HEK293 (cell line): Measurements from ENCODE around the gene TSHZ2.

Experiments
- CTCF ChIA-PET: fragments of 350-600 bp; formaldehyde crosslinking; extraction: SDS; loops from one replicate; lab custom pipeline; 2021; ENCODE audit warnings: antibody characterized with exemption; lab: Yijun Ruan, JAX
- POLR2A ChIA-PET: fragments of 300-600 bp; formaldehyde crosslinking; extraction: SDS; loops from one replicate; lab custom pipeline; 2020; ENCODE audit warnings: antibody characterized with exemption, inconsistent platforms; lab: Yijun Ruan, JAX
- H3K27ac ChIP-seq: fragments of 200-500 bp; sonication (Bioruptor generic); 2 replicates; pipeline ENCODE4 v1.5.1; 2014; ENCODE audit warnings: low read depth, low read length, control low read depth, inconsistent platforms; ENCODE audit errors: extremely low read depth
- H3K36me3 ChIP-seq, 2 experiments: fragments of 200-500 bp in 1 of 2; sonication (Bioruptor generic) in 1 of 2; 1 replicate in 1 of 2; 2 replicates in 1 of 2; pipeline ENCODE4 v1.5.1; 2014 to 2017; ENCODE audit warnings: inconsistent platforms in 2 of 2, low read length in 2 of 2; ENCODE audit not compliant: control insufficient read depth in 2 of 2, insufficient read depth in 1 of 2
- H3K4me1 ChIP-seq: fragments of 200-500 bp; sonication (Bioruptor generic); 2 replicates; pipeline ENCODE4 v1.5.1; 2014; ENCODE audit warnings: mild to moderate bottlenecking, low read length, inconsistent platforms; ENCODE audit not compliant: control insufficient read depth, insufficient read depth
- H3K4me3 ChIP-seq: 2 replicates; pipeline ENCODE4 v1.5.1; 2011; ENCODE audit warnings: low read depth, mild to moderate bottlenecking, control low read depth, low read length, moderate library complexity
- H3K9me3 ChIP-seq: fragments of 200-500 bp; sonication (Bioruptor generic); 2 replicates; pipeline ENCODE4 v1.5.1; 2014; ENCODE audit warnings: low read depth, low read length, inconsistent platforms; ENCODE audit not compliant: control insufficient read depth, insufficient read depth
- EGR2 ChIP-seq: fragments of 450-650 bp; formaldehyde crosslinking; IDR thresholded peaks from 2 replicates; pipeline ENCODE4 v1.5.1; 2016; ENCODE audit warnings: low read depth, missing biosample characterization, missing genetic modification characterization
- HOXA7 ChIP-seq: sonication (generic); formaldehyde crosslinking; IDR thresholded peaks from 2 replicates; pipeline ENCODE4 v1.8.1; 2022; ENCODE audit warnings: missing genetic modification reagents, borderline replicate concordance
- OSR2 ChIP-seq: fragments of 450-650 bp; formaldehyde crosslinking; IDR thresholded peaks from 2 replicates; pipeline ENCODE4 v1.5.1; 2016; ENCODE audit warnings: missing biosample characterization, missing genetic modification characterization
- REPIN1 ChIP-seq: fragments of 450-650 bp; formaldehyde crosslinking; IDR thresholded peaks from 2 replicates; pipeline ENCODE4 v1.5.1; 2017; ENCODE audit warnings: missing biosample characterization, missing genetic modification characterization, low read depth
- ZBTB6 ChIP-seq: fragments of 450-650 bp; formaldehyde crosslinking; IDR thresholded peaks from 2 replicates; pipeline ENCODE4 v1.5.1; 2017; ENCODE audit warnings: missing biosample characterization, missing genetic modification characterization
- ZFP41 ChIP-seq: fragments of 450-650 bp; formaldehyde crosslinking; IDR thresholded peaks from 2 replicates; pipeline ENCODE4 v1.5.1; 2016; ENCODE audit warnings: missing biosample characterization, missing genetic modification characterization, borderline replicate concordance
- ZNF112 ChIP-seq: fragments of 450-650 bp; formaldehyde crosslinking; IDR thresholded peaks from 2 replicates; pipeline ENCODE4 v1.5.0; 2017; ENCODE audit warnings: missing biosample characterization, missing genetic modification characterization
- ZNF140 ChIP-seq: fragments of 450-650 bp; formaldehyde crosslinking; IDR thresholded peaks from 2 replicates; pipeline ENCODE4 v1.5.1; 2016; ENCODE audit warnings: missing biosample characterization, missing genetic modification characterization
- ZNF202 ChIP-seq: fragments of 450-650 bp; formaldehyde crosslinking; IDR thresholded peaks from 2 replicates; pipeline ENCODE4 v1.5.1; 2016; ENCODE audit warnings: missing biosample characterization, missing genetic modification characterization, borderline replicate concordance
- ZNF266 ChIP-seq: fragments of 450-650 bp; formaldehyde crosslinking; IDR thresholded peaks from 2 replicates; pipeline ENCODE4 v1.5.1; 2016; ENCODE audit warnings: missing biosample characterization, missing genetic modification characterization, low read depth
- ZNF473 ChIP-seq: fragments of 450-650 bp; formaldehyde crosslinking; IDR thresholded peaks from 2 replicates; pipeline ENCODE4 v1.5.1; 2017; ENCODE audit warnings: missing biosample characterization, missing genetic modification characterization
- ZNF488 ChIP-seq: fragments of 450-650 bp; formaldehyde crosslinking; IDR thresholded peaks from 2 replicates; pipeline ENCODE4 v1.5.1; 2016; ENCODE audit warnings: missing biosample characterization, missing genetic modification characterization
- ZNF513 ChIP-seq: fragments of 450-650 bp; IDR thresholded peaks from 2 replicates; pipeline ENCODE4 v1.5.1; 2018; ENCODE audit warnings: missing biosample characterization, missing genetic modification characterization
- ZNF558 ChIP-seq: fragments of 450-650 bp; formaldehyde crosslinking; IDR thresholded peaks from 2 replicates; pipeline ENCODE4 v1.5.1; 2016; ENCODE audit warnings: missing biosample characterization, missing genetic modification characterization
- ZNF596 ChIP-seq: fragments of 450-650 bp; IDR thresholded peaks from 2 replicates; pipeline ENCODE4 v1.5.0; 2018; ENCODE audit warnings: missing biosample characterization, mild to moderate bottlenecking, missing genetic modification characterization, moderate library complexity
- ZNF660 ChIP-seq: fragments of 450-650 bp; IDR thresholded peaks from 2 replicates; pipeline ENCODE4 v1.5.1; 2018; ENCODE audit warnings: missing biosample characterization, mild to moderate bottlenecking, missing genetic modification characterization
- ZSCAN18 ChIP-seq: fragments of 450-650 bp; formaldehyde crosslinking; IDR thresholded peaks from 2 replicates; pipeline ENCODE4 v1.5.1; 2016; ENCODE audit warnings: missing biosample characterization, missing genetic modification characterization

Gene TSHZ2

GRCh38 chr20:53048387-53048786 lies 76.2 kb downstream of the TSHZ2 start:
- TF ChIP-seq HOXA7 (no peak), EGR2 (tag by site-specific recombination) (0 out of 2 replicates have a peak, but pooled peaks have one; percentile 19)
- H3K27ac ChIP-seq = no peak overlapping the region
- no peak overlapping the region for H3K4me3 ChIP-seq
- ChIA-PET POLR2A (no interaction called here), CTCF (no interaction called here)
- H3K4me1 ChIP-seq = no peaks in the 10 kb centered on the region
- no peaks in the 10 kb centered on the region for H3K9me3 ChIP-seq
- H3K36me3 ChIP-seq = no peaks in the 10 kb centered on the region

- Histone ChIP-seq H3K4me1 (no peaks in the 10 kb centered on the region), H3K4me3 (no peak overlapping the region), H3K9me3 (no peaks in the 10 kb centered on the region), H3K27ac (no peak overlapping the region), H3K36me3 (no peaks in the 10 kb centered on the region)
- POLR2A ChIA-PET = no interaction called here
- CTCF ChIA-PET = no interaction called here
- no peak for TF ChIP-seq ZNF660
- TF ChIP-seq ZNF558 = no peak
- no peak for TF ChIP-seq REPIN1 (tag by site-specific recombination)
- TF ChIP-seq ZBTB6 (tag by site-specific recombination) = no peak
- no peak for TF ChIP-seq ZSCAN18
- no peak for TF ChIP-seq OSR2 (tag by site-specific recombination)
- no peak for TF ChIP-seq ZNF112
- no peak for TF ChIP-seq ZNF266 (tag by site-specific recombination)
- no peak for TF ChIP-seq ZNF596 (tag by site-specific recombination)
- TF ChIP-seq ZNF488 = no peak
- no peak for TF ChIP-seq ZFP41
- no peak for TF ChIP-seq ZNF140
- TF ChIP-seq ZNF513 (tag by site-specific recombination) = no peak
These were observed 78.2 kb downstream of the TSHZ2 start for GRCh38 chr20:53050338-53050737.

- POLR2A ChIA-PET = no interaction called here
- CTCF ChIA-PET = interaction anchor here (0.6 kb wide), 1 partner anchor 621 kb away, joined by 3 read pairs; no protein-coding TSS in a partner anchor
- Histone ChIP-seq H3K36me3 (no peaks in the 10 kb centered on the region), H3K27ac (no peak overlapping the region), H3K9me3 (no peaks in the 10 kb centered on the region), H3K4me3 (no peak overlapping the region), H3K4me1 (no peaks in the 10 kb centered on the region)
- TF ChIP-seq ZNF473 (no peak), ZNF202 (tag by site-specific recombination) (no peak)
These were observed 80.2 kb downstream of the TSHZ2 start for GRCh38 chr20:53052380-53052779.
